ENCODE results near the gene WDR1. TPM values are rescaled to one million over a fixed set of nuclear protein-coding genes. Genes with fewer than 3 reads are reported as not detected.

The WDR1 gene
- polyA plus RNA-seq, 3 donors = 206 to 251 (median 243) TPM

GRCh38 chr4:10102474-10103332, 13.9 kb downstream of the WDR1 start:
- H3K27me3 Mint-ChIP-seq (ENCODE audit: low read depth in 3 of 3) = peaks cover 0 to 3% (median 0%) of the 10 kb centered on the region in 3 donors
- Histone ChIP-seq H3K36me3 (replicated peaks in 1 of 2; ENCODE audit: control insufficient read depth in 1 of 2, insufficient read depth in 2 of 2, low read length in 2 of 2) (peaks cover 65 to 91% of the 10 kb centered on the region in 2 donors), H3K4me1 (ENCODE audit: control insufficient read depth in 1 of 2, insufficient read depth in 2 of 2, low read length in 2 of 2) (peaks cover 51 to 65% of the 10 kb centered on the region in 2 donors), H4K20me1 (ENCODE audit: insufficient read depth, low read length) (peaks cover 100% of the 10 kb centered on the region), H3K79me2 (ENCODE audit: insufficient read depth, low read length) (peaks cover 99% of the 10 kb centered on the region), H3K27ac (ENCODE audit: low read depth in 1 of 2, low read length in 2 of 2) (peak overlapping the region in 1 of 2 donors; percentile 98), H3K9me3 (replicated peaks in 1 of 2; ENCODE audit: control insufficient read depth in 1 of 2, insufficient read depth in 1 of 2, low read length in 2 of 2) (no peaks in the 10 kb centered on the region), H3K4me3 (replicated peaks in 1 of 3; ENCODE audit: low read depth in 2 of 3, low read length in 3 of 3) (no peak overlapping the region), H3K9ac (ENCODE audit: insufficient read depth, low read length, poor library complexity, severe bottlenecking) (no peak overlapping the region), H3K27me3 (ENCODE audit: control insufficient read depth in 2 of 2, insufficient read depth in 2 of 2, low read length in 2 of 2) (no peaks in the 10 kb centered on the region), H2AFZ (ENCODE audit: insufficient read depth, low read depth, low read length, poor library complexity, severe bottlenecking) (no peak overlapping the region), H3K4me2 (replicated peaks; ENCODE audit: extremely low read depth, low read length, poor library complexity, severe bottlenecking) (no peak overlapping the region)
- H3K27ac Mint-ChIP-seq = peak overlapping the region; percentile 58 to 88 (median 78)
- H3K4me1 Mint-ChIP-seq = peaks cover 84% of the 10 kb centered on the region
- no peak for TF ChIP-seq CTCF (IDR thresholded peaks at IDR 0.05)
- no peak for DNase-seq
- intact Hi-C loops (cut with micrococcal nuclease) = no loop called here
- H3K9me3 Mint-ChIP-seq = no peaks in the 10 kb centered on the region
- 97% methylated on average over 11 of the region's 13 CpGs for WGBS (ENCODE audit: insufficient coverage)
- H3K4me3 Mint-ChIP-seq = no peak overlapping the region
- peaks cover 81 to 93% of the 10 kb centered on the region in 2 donors for H3K36me3 Mint-ChIP-seq

GRCh38 chr4:10101671-10102473, 14.7 kb downstream of the WDR1 start:
- H3K36me3 ChIP-seq (replicated peaks in 1 of 2; ENCODE audit: control insufficient read depth in 1 of 2, insufficient read depth in 2 of 2, low read length in 2 of 2) = peaks cover 68 to 91% of the 10 kb centered on the region in 2 donors
- no peaks in the 10 kb centered on the region for H3K9me3 Mint-ChIP-seq
- H3K27ac ChIP-seq (ENCODE audit: low read depth in 1 of 2, low read length in 2 of 2) = peak overlapping the region; percentile 61 to 98
- no peaks in the 10 kb centered on the region for H3K27me3 ChIP-seq (ENCODE audit: control insufficient read depth in 2 of 2, insufficient read depth in 2 of 2, low read length in 2 of 2)
- no peak for TF ChIP-seq CTCF (IDR thresholded peaks at IDR 0.05)
- H3K4me3 ChIP-seq (replicated peaks in 1 of 3; ENCODE audit: low read depth in 2 of 3, low read length in 3 of 3) = no peak overlapping the region
- peaks cover 84 to 93% of the 10 kb centered on the region in 2 donors for H3K36me3 Mint-ChIP-seq
- DNase-seq = no peak
- intact Hi-C loops (cut with micrococcal nuclease) = no loop called here
- H3K9ac ChIP-seq (ENCODE audit: insufficient read depth, low read length, poor library complexity, severe bottlenecking) = no peak overlapping the region
- H3K4me2 ChIP-seq (replicated peaks; ENCODE audit: extremely low read depth, low read length, poor library complexity, severe bottlenecking) = no peak overlapping the region
- peaks cover 91% of the 10 kb centered on the region for H3K79me2 ChIP-seq (ENCODE audit: insufficient read depth, low read length)
- no peak overlapping the region for H2AFZ ChIP-seq (ENCODE audit: insufficient read depth, low read depth, low read length, poor library complexity, severe bottlenecking)
- H3K4me3 Mint-ChIP-seq = no peak overlapping the region
- H3K9me3 ChIP-seq (replicated peaks in 1 of 2; ENCODE audit: control insufficient read depth in 1 of 2, insufficient read depth in 1 of 2, low read length in 2 of 2) = no peaks in the 10 kb centered on the region
- H3K4me1 Mint-ChIP-seq = peaks cover 84% of the 10 kb centered on the region
- peaks cover 51 to 65% of the 10 kb centered on the region in 2 donors for H3K4me1 ChIP-seq (ENCODE audit: control insufficient read depth in 1 of 2, insufficient read depth in 2 of 2, low read length in 2 of 2)
- 98% methylated on average over 7 of the region's 14 CpGs for WGBS (ENCODE audit: insufficient coverage)
- H3K27ac Mint-ChIP-seq = peak overlapping the region; percentile 69 to 88 (median 85)
- H4K20me1 ChIP-seq (ENCODE audit: insufficient read depth, low read length) = peaks cover 100% of the 10 kb centered on the region
- peaks cover 0 to 3% (median 0%) of the 10 kb centered on the region in 3 donors for H3K27me3 Mint-ChIP-seq (ENCODE audit: low read depth in 3 of 3)

Measured in CD14-positive monocyte (primary cell).